SJCRH30 (cell line): ENCODE data around the gene TENM4. TPM values are rescaled to one million over a fixed set of nuclear protein-coding genes. Genes with fewer than 3 reads are reported as not detected.
A peak's percentile ranks its signal among the peaks of the same experiment; 100 is the strongest.

ENCODE experiments used
- DNase-seq, 2 experiments: peaks; one replicate each; pipeline ENCODE4 v3.0.0-alpha.2; 2015 to 2020
- H3K27ac ChIP-seq: fragments of 250-450 bp; sonication (Bioruptor Pico); 2 replicates; pipeline ENCODE4 v1.5.1; 2020; ENCODE audit warnings: mild to moderate bottlenecking, moderate library complexity
- H3K27me3 ChIP-seq: fragments of 250-450 bp; sonication (Bioruptor Pico); 2 replicates; pipeline ENCODE4 v1.5.1; 2020; ENCODE audit warnings: mild to moderate bottlenecking, moderate library complexity
- H3K36me3 ChIP-seq: fragments of 250-450 bp; sonication (Bioruptor Pico); 2 replicates; pipeline ENCODE4 v1.5.1; 2020; ENCODE audit warnings: mild to moderate bottlenecking, moderate library complexity
- H3K4me1 ChIP-seq: fragments of 250-450 bp; sonication (Bioruptor Pico); 2 replicates; pipeline ENCODE4 v1.5.1; 2020; ENCODE audit warnings: mild to moderate bottlenecking, moderate library complexity
- H3K4me3 ChIP-seq: fragments of 250-450 bp; sonication (Bioruptor Pico); 2 replicates; pipeline ENCODE4 v1.5.1; 2020; ENCODE audit warnings: mild to moderate bottlenecking, moderate library complexity
- H3K9me3 ChIP-seq: fragments of 250-450 bp; sonication (Bioruptor Pico); replicated peaks from 2 replicates; pipeline ENCODE4 v1.5.1; 2020; ENCODE audit warnings: mild to moderate bottlenecking, moderate library complexity
- total RNA-seq: library from RNA; depleted of rRNA; stranded (reverse); fragments of >200 nt; shearing (Covaris generic); gene quantifications from 2 replicates; pipeline ENCODE4 v1.2.3, GENCODE V29; 2014

Gene TENM4
- total RNA-seq, 1 experiment from 2014 or later = 0.53 TPM

GRCh38 chr11:78857688-78858087, 583.1 kb downstream of the TENM4 start:
- no peaks in the 10 kb centered on the region for H3K27me3 ChIP-seq
- no peaks in the 10 kb centered on the region for H3K9me3 ChIP-seq
- no peak overlapping the region for H3K4me3 ChIP-seq
- DNase-seq = no peak
- H3K4me1 ChIP-seq = no peaks in the 10 kb centered on the region
- no peak overlapping the region for H3K27ac ChIP-seq
- H3K36me3 ChIP-seq = no peaks in the 10 kb centered on the region

GRCh38 chr11:78856211-78856610, 584.6 kb downstream of the TENM4 start:
- Histone ChIP-seq H3K27ac (no peak overlapping the region), H3K9me3 (no peaks in the 10 kb centered on the region), H3K27me3 (no peaks in the 10 kb centered on the region), H3K36me3 (no peaks in the 10 kb centered on the region), H3K4me1 (peaks cover 4% of the 10 kb centered on the region; the same call in 1 of the 2 replicates), H3K4me3 (no peak overlapping the region)
- DNase-seq = no peak

- no peak for DNase-seq
- Histone ChIP-seq H3K27ac (no peak overlapping the region), H3K27me3 (no peaks in the 10 kb centered on the region), H3K4me3 (no peak overlapping the region), H3K9me3 (no peaks in the 10 kb centered on the region), H3K36me3 (no peaks in the 10 kb centered on the region), H3K4me1 (peaks cover 4% of the 10 kb centered on the region; the same call in 1 of the 2 replicates)
Measured at GRCh38 chr11:78855116-78855515, 585.7 kb downstream of the TENM4 start.

GRCh38 chr11:78853521-78853920, 587.3 kb downstream of the TENM4 start:
- Histone ChIP-seq H3K27me3 (no peaks in the 10 kb centered on the region), H3K4me3 (no peak overlapping the region), H3K36me3 (no peaks in the 10 kb centered on the region), H3K4me1 (peaks cover 4% of the 10 kb centered on the region; the same call in 1 of the 2 replicates), H3K27ac (no peak overlapping the region), H3K9me3 (no peaks in the 10 kb centered on the region)
- no peak for DNase-seq

- Histone ChIP-seq H3K9me3 (no peaks in the 10 kb centered on the region), H3K4me3 (no peak overlapping the region), H3K4me1 (peaks cover 4% of the 10 kb centered on the region; the same call in 1 of the 2 replicates), H3K36me3 (no peaks in the 10 kb centered on the region), H3K27ac (no peak overlapping the region; the same call in 1 of the 2 replicates), H3K27me3 (no peaks in the 10 kb centered on the region)
- peak; percentile 77 to 82 for DNase-seq
Measured at GRCh38 chr11:78851878-78852586, 588.8 kb downstream of the TENM4 start.

- Histone ChIP-seq H3K4me1 (peaks cover 4% of the 10 kb centered on the region; the same call in 1 of the 2 replicates), H3K36me3 (no peaks in the 10 kb centered on the region), H3K9me3 (no peaks in the 10 kb centered on the region), H3K4me3 (no peak overlapping the region), H3K27me3 (no peaks in the 10 kb centered on the region), H3K27ac (no peak overlapping the region)
- DNase-seq = no peak
Measured at GRCh38 chr11:78850078-78850477, 590.8 kb downstream of the TENM4 start.

- no peaks in the 10 kb centered on the region for H3K27me3 ChIP-seq
- H3K9me3 ChIP-seq = no peaks in the 10 kb centered on the region
- no peaks in the 10 kb centered on the region for H3K36me3 ChIP-seq
- no peak for DNase-seq
- no peak overlapping the region for H3K4me3 ChIP-seq
- H3K4me1 ChIP-seq = no peaks in the 10 kb centered on the region
- H3K27ac ChIP-seq = no peak overlapping the region
Measured at GRCh38 chr11:78846269-78846668, 594.6 kb downstream of the TENM4 start.

GRCh38 chr11:78845496-78845895, 595.3 kb downstream of the TENM4 start:
- Histone ChIP-seq H3K36me3 (no peaks in the 10 kb centered on the region), H3K9me3 (no peaks in the 10 kb centered on the region), H3K27ac (no peak overlapping the region), H3K4me3 (no peak overlapping the region), H3K27me3 (no peaks in the 10 kb centered on the region), H3K4me1 (no peaks in the 10 kb centered on the region)
- no peak for DNase-seq

- no peak overlapping the region for H3K4me3 ChIP-seq
- no peaks in the 10 kb centered on the region for H3K27me3 ChIP-seq
- no peaks in the 10 kb centered on the region for H3K9me3 ChIP-seq
- no peaks in the 10 kb centered on the region for H3K4me1 ChIP-seq
- no peak overlapping the region for H3K27ac ChIP-seq
- H3K36me3 ChIP-seq = no peaks in the 10 kb centered on the region
- DNase-seq = no peak
Measured at GRCh38 chr11:78841456-78842060, 599.3 kb downstream of the TENM4 start.

- Histone ChIP-seq H3K4me1 (no peaks in the 10 kb centered on the region), H3K9me3 (no peaks in the 10 kb centered on the region), H3K4me3 (no peak overlapping the region), H3K27me3 (no peaks in the 10 kb centered on the region), H3K36me3 (no peaks in the 10 kb centered on the region), H3K27ac (no peak overlapping the region)
- no peak for DNase-seq
Measured at GRCh38 chr11:78840623-78841022, 600.2 kb downstream of the TENM4 start.

- no peaks in the 10 kb centered on the region for H3K27me3 ChIP-seq
- no peak overlapping the region for H3K27ac ChIP-seq
- no peaks in the 10 kb centered on the region for H3K36me3 ChIP-seq
- no peaks in the 10 kb centered on the region for H3K4me1 ChIP-seq
- H3K4me3 ChIP-seq = no peak overlapping the region
- H3K9me3 ChIP-seq = no peaks in the 10 kb centered on the region
- no peak for DNase-seq
Measured at GRCh38 chr11:78840200-78840599, 600.6 kb downstream of the TENM4 start.

GRCh38 chr11:78838417-78838816, 602.4 kb downstream of the TENM4 start:
- Histone ChIP-seq H3K36me3 (no peaks in the 10 kb centered on the region), H3K27ac (no peak overlapping the region), H3K4me3 (no peak overlapping the region), H3K27me3 (no peaks in the 10 kb centered on the region), H3K4me1 (no peaks in the 10 kb centered on the region), H3K9me3 (no peaks in the 10 kb centered on the region)
- no peak for DNase-seq

GRCh38 chr11:78835646-78836045, 605.2 kb downstream of the TENM4 start:
- no peak for DNase-seq
- Histone ChIP-seq H3K4me3 (no peak overlapping the region), H3K36me3 (no peaks in the 10 kb centered on the region), H3K27me3 (no peaks in the 10 kb centered on the region), H3K9me3 (no peaks in the 10 kb centered on the region), H3K27ac (no peak overlapping the region), H3K4me1 (no peaks in the 10 kb centered on the region)

- H3K27me3 ChIP-seq = no peaks in the 10 kb centered on the region
- no peaks in the 10 kb centered on the region for H3K9me3 ChIP-seq
- no peak for DNase-seq
- no peaks in the 10 kb centered on the region for H3K4me1 ChIP-seq
- no peak overlapping the region for H3K4me3 ChIP-seq
- H3K36me3 ChIP-seq = no peaks in the 10 kb centered on the region
- no peak overlapping the region for H3K27ac ChIP-seq
Measured at GRCh38 chr11:78834886-78835285, 605.9 kb downstream of the TENM4 start.

- H3K36me3 ChIP-seq = no peaks in the 10 kb centered on the region
- DNase-seq = no peak
Measured at GRCh38 chr11:78833237-78833636, 607.6 kb downstream of the TENM4 start.

More at GRCh38 chr11:78833237-78833636, 607.6 kb downstream of the TENM4 start:
- no peaks in the 10 kb centered on the region for H3K9me3 ChIP-seq
- no peaks in the 10 kb centered on the region for H3K27me3 ChIP-seq
- H3K4me3 ChIP-seq = no peak overlapping the region
- no peak overlapping the region for H3K27ac ChIP-seq
- no peaks in the 10 kb centered on the region for H3K4me1 ChIP-seq
